HG03558 (cell line): Measurements from ENCODE around the gene PCSK6.
A peak's percentile ranks its signal among the peaks of the same experiment; 100 is the strongest.
"Not testable (repeated sequence)": the region's sequence is repeated elsewhere in the genome, so short reads cannot be mapped to it uniquely, and the experiment has no call there.

Source experiments
- ATAC-seq: cut with Tn5 transposase; IDR thresholded peaks from one replicate; pipeline ENCODE4 v1.9.1; 2021; ENCODE audit warnings: moderate number of reproducible peaks; ENCODE audit not compliant: unreplicated experiment; ENCODE audit errors: extremely low read depth

The PCSK6 gene

GRCh38 chr15:101411085-101411484 is 78.4 kb downstream of the PCSK6 start:
- no peak for ATAC-seq

DNA sequence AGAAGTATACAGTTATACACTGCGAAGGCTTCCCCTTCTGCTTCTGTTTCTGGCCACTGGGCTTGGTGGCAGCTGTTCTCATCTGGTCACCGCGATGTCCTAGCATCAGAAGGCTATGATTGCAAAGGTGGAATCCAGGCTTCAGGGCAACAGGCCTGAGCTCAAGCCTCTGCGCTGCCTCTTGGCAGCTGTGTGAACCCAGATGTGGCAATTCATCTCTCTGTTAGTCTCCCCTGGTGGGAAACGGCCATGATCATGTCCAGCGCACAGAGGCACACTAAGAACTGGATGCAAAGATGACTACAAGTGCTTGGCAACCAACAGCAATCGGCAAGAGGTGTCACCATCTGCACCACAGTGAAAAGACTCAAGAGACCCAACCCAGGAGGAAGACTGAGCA is 78.9 kb downstream of the PCSK6 start:
- ATAC-seq = no peak

GRCh38 chr15:101409621-101410020 is 79.9 kb downstream of the PCSK6 start:
- ATAC-seq = no peak

GRCh38 chr15:101407966-101408775 is 81.3 kb downstream of the PCSK6 start:
- ATAC-seq = no peak

GRCh38 chr15:101407439-101407838 is 82.1 kb downstream of the PCSK6 start:
- ATAC-seq = peak; percentile 97

DNA sequence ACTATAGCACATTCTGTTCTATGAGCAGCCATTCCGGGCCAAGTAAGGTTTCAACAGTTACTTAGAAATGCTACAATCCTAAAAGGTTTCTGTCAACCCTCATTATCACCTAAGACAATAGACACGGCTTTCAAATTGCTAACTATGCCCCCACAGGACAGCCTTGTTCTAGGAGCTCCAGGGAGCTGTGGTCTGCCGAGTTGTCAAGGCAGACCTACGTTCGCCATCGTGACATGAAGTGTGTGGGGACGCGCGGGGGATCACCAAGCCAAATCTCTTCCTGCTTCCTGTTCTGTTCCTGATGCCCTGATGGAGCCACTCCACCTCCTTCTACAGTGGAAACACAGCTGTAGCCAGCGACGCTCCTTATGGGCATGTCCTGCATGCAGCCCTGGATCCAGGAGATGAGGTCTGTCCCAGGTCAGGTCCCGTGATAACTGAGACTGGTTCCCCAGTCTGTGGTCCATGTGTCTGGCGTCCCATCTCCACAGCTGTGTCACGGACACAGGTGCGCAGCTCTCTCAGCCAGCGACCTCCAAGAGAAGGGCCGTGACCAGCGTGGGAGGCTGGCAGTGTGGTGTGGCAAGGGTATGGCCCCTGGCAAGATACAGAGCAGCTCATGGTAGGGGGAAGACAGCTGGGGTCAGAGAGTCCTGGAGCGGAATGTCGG is 82.8 kb downstream of the PCSK6 start:
- ATAC-seq = no peak

DNA sequence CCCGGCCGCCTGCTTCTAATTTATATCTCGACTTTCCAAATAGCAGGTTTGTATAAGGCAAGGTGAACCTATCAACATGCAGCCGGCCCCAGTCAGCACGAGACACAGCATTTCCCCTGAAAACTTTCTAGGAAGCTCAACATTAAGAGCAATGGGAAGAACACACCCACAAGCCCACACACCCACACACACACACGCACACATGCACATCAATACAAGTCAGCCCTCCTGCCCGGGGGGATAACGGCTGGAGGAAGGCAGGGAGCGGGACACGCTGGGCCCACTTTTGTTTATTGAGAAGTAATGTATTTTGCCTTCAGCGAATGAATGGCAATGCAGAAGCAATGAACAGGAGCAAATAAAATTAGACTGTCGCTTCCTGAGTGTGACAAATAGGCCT is 83.5 kb downstream of the PCSK6 start:
- no peak for ATAC-seq

GRCh38 chr15:101404245-101404644 is 85.3 kb downstream of the PCSK6 start:
- ATAC-seq = no peak

DNA sequence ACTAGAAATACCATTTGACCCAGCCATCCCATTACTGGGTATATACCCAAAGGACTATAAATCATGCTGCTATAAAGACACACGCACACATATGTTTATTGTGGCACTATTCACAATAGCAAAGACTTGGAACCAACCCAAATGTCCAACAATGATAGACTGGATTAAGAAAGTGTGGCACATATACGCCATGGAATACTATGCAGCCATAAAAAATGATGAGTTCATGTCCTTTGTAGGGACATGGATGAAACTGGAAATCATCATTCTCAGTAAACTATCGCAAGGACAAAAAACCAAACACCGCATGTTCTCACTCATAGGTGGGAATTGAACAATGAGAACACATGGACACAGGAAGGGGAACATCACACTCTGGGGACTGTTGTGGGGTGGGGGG is 86.6 kb downstream of the PCSK6 start:
- ATAC-seq = not testable (repeated sequence)

DNA sequence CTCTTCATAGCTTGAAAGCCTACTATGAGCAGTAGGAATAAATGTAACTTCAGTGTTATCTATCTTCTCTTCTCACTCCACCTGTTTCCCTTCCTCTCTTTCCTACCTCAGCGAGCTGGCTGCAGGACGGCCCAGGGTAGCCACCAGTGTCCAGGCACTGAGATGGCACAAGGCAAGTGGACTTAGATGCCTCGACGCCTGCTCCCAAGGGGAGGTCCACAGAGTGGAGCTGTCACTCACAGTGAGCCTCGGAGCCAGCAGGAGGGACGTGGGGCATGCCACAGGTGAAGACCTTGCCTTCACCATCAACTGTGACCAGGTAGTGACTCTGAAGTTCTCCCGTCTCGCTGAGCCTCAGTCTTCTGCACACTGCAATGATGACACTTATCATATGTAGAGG is 88.2 kb downstream of the PCSK6 start:
- no peak for ATAC-seq

GRCh38 chr15:101399431-101399830 is 90.1 kb downstream of the PCSK6 start:
- no peak for ATAC-seq

- no peak for ATAC-seq
Measured at GRCh38 chr15:101398247-101398646, 91.3 kb downstream of the PCSK6 start.

- no peak for ATAC-seq
Measured at GRCh38 chr15:101397521-101398003, 91.9 kb downstream of the PCSK6 start.

GRCh38 chr15:101396484-101397261 is 92.8 kb downstream of the PCSK6 start:
- no peak for ATAC-seq

GRCh38 chr15:101394654-101395053 is 94.9 kb downstream of the PCSK6 start:
- no peak for ATAC-seq

- ATAC-seq = no peak
Measured at GRCh38 chr15:101394056-101394630, 95.4 kb downstream of the PCSK6 start.

DNA sequence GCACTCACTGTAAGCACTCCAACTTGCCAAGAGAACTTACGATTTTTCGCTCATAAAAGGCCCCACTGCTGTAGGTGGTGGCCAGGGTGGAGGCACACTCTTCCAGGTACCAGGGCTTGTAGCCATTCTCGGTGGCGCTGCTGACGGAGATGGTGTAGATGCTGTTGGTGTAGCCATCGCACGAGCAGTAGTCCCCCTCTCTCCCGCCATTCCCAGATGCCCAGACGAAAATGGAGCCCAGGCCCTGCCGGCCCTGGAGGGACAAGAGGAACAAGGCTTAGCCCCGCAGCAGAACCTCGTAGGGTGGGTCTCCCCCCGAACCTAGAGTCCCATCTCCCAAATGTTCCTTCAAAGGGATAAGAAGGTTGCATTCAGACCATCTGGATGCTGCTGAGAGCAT is 96.3 kb downstream of the PCSK6 start:
- ATAC-seq = no peak

- peak; percentile 68 for ATAC-seq
Measured at GRCh38 chr15:101391981-101392640, 97.4 kb downstream of the PCSK6 start.

GRCh38 chr15:101391431-101391830 is 98.1 kb downstream of the PCSK6 start:
- ATAC-seq = no peak

DNA sequence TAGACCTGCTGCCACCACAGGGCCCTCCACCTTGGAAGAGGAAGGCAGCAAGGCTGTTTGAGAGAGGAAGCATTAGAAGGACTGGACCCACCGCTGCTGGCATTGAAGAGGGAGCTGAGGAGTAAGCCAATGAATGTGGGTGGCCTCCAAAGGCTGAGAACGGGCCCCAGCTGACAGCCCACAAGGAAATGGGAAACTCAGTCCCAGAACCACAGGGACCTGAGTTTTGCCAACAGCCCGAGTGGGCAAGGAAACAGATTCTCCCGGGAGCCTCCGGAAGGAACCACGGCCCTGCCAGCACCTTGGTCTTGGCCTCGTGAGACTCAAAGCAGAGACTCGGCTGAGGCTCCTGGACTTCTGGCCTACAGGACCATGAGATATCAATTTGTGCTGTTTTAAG is 99.0 kb downstream of the PCSK6 start:
- no peak for ATAC-seq
